BJ (cell line): ENCODE results near the gene POLR3H. TPM values are rescaled to one million over a fixed set of nuclear protein-coding genes. Genes with fewer than 3 reads are reported as not detected.

Experiments used
- CTCF ChIA-PET: fragments of 350-600 bp; formaldehyde crosslinking; extraction: SDS; loops from one replicate; lab custom pipeline; 2021; ENCODE audit warnings: antibody characterized with exemption, inconsistent platforms; lab: Yijun Ruan, JAX
- POLR2A ChIA-PET: fragments of 300-600 bp; sonication (Branson Sonifier 250); formaldehyde crosslinking; extraction: SDS; loops from one replicate; lab custom pipeline; 2021; ENCODE audit warnings: antibody characterized with exemption; lab: Charles Lee
- DNase-seq: peaks from one replicate; pipeline ENCODE4 v3.0.0-alpha.2; 2011; ENCODE audit warnings: low read depth
- H3K27me3 ChIP-seq: 2 replicates; pipeline ENCODE4 v1.6.0; 2011; ENCODE audit warnings: low read length; ENCODE audit not compliant: control insufficient read depth, insufficient read depth
- H3K36me3 ChIP-seq: 2 replicates; pipeline ENCODE4 v1.5.1; 2011; ENCODE audit warnings: low read length; ENCODE audit not compliant: control insufficient read depth, insufficient read depth
- H3K4me3 ChIP-seq: 2 replicates; pipeline ENCODE4 v1.5.1; 2011; ENCODE audit warnings: low read depth, mild to moderate bottlenecking, control low read depth, low read length
- polyA plus RNA-seq: library from polyadenylated mRNA; depleted of rRNA; stranded (reverse); fragments of >200 nt; gene quantifications from 2 replicates; pipeline ENCODE4 v1.2.3, GENCODE V29; 2011
- TF ChIP-seq, protein P1 (sequence below): IDR thresholded peaks from 2 replicates; pipeline ENCODE4 v1.5.1; 2011; ENCODE audit warnings: low read depth, mild to moderate bottlenecking, control low read depth, inconsistent platforms, low read length, moderate library complexity; ENCODE audit not compliant: insufficient read depth

POLR3H gene
- polyA plus RNA-seq, 1 experiment: 52.5 TPM

GRCh38 chr22:41512421-41513194 is 31.7 kb downstream of the POLR3H start:
- Histone ChIP-seq H3K4me3 (no peak overlapping the region), H3K36me3 (peaks cover 15% of the 10 kb centered on the region), H3K27me3 (no peaks in the 10 kb centered on the region)
- ChIA-PET POLR2A (no interaction called here), CTCF (interaction anchor here (0.5 to 10.9 kb wide), 5 partner anchors 10 to 589 kb away, joined by 3 to 170 read pairs (median 3); no protein-coding TSS in a partner anchor)
- DNase-seq: no peak
- TF ChIP-seq, protein P1, sequence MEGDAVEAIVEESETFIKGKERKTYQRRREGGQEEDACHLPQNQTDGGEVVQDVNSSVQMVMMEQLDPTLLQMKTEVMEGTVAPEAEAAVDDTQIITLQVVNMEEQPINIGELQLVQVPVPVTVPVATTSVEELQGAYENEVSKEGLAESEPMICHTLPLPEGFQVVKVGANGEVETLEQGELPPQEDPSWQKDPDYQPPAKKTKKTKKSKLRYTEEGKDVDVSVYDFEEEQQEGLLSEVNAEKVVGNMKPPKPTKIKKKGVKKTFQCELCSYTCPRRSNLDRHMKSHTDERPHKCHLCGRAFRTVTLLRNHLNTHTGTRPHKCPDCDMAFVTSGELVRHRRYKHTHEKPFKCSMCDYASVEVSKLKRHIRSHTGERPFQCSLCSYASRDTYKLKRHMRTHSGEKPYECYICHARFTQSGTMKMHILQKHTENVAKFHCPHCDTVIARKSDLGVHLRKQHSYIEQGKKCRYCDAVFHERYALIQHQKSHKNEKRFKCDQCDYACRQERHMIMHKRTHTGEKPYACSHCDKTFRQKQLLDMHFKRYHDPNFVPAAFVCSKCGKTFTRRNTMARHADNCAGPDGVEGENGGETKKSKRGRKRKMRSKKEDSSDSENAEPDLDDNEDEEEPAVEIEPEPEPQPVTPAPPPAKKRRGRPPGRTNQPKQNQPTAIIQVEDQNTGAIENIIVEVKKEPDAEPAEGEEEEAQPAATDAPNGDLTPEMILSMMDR: no peak

GRCh38 chr22:41511521-41511968 is 32.7 kb downstream of the POLR3H start:
- Histone ChIP-seq H3K4me3 (no peak overlapping the region), H3K27me3 (no peaks in the 10 kb centered on the region), H3K36me3 (peaks cover 11% of the 10 kb centered on the region)
- ChIA-PET POLR2A (no interaction called here), CTCF (interaction anchor here (0.9 to 10.9 kb wide), 3 partner anchors 9 to 110 kb away, joined by 3 to 170 read pairs (median 3); no protein-coding TSS in a partner anchor)
- TF ChIP-seq, protein P1: no peak
- no peak for DNase-seq

DNA sequence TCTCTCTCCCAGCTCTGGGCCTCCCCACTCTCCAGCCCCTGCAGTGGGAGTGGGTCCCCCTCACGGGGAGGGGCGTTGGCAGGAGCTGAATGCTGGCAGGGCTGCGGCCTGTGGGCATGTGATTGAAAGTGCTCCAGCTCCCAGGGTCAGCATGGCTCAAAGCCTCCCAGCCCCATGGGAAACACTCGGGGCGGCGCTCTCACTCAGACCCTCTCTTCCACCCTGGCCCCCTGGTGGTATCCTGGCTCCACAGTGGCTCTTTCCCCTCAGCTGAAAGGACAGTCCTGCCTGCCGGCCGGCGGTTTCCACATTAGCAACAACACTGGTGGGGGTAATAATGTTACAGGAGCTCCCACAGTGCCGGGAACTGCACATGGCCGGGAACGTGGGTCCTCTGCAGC is 35.5 kb downstream of the POLR3H start:
- ChIA-PET CTCF (interaction anchor here (0.7 to 0.9 kb wide), 3 partner anchors 8 to 105 kb away, joined by 3 to 4 read pairs (median 3); no protein-coding TSS in a partner anchor), POLR2A (no interaction called here)
- H3K4me3 ChIP-seq: no peak overlapping the region
- TF ChIP-seq, protein P1: no peak
- DNase-seq: no peak
- H3K27me3 ChIP-seq: no peaks in the 10 kb centered on the region
- H3K36me3 ChIP-seq: peaks cover 1% of the 10 kb centered on the region

DNA sequence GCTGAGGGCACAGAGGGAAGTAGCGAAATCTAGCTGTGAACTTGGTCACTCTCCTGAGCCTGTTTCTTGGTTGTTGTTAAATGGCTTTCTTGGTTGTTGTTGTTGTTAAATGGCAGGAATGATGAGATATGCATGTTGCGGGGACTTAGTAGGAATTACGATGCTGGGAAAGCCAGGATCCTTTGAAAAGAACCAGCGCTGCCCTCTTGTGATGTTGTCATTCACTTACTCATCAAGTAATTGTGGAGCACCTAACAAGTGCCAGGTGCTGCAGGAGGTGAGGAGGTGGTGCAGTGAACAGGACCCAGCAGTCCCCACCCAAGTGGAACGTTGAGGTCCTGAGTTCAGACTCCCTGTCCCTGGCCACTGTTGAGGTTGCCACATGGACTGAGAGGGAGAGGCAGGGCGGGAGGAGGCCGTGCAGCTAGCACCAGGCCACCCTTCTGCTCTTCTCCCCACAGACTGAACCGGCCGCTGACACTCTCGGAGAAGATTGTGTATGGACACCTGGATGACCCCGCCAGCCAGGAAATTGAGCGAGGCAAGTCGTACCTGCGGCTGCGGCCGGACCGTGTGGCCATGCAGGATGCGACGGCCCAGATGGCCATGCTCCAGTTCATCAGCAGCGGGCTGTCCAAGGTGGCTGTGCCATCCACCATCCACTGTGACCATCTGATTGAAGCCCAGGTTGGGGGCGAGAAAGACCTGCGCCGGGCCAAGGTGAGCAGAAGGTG is 36.8 kb downstream of the POLR3H start:
- Histone ChIP-seq H3K36me3 (peaks cover 1% of the 10 kb centered on the region), H3K4me3 (no peak overlapping the region), H3K27me3 (no peaks in the 10 kb centered on the region)
- ChIA-PET CTCF (interaction anchor here (2.7 to 4.1 kb wide), 2 partner anchors 11 to 104 kb away, joined by 11 to 18 read pairs; no protein-coding TSS in a partner anchor), POLR2A (no interaction called here)
- no peak for DNase-seq
- TF ChIP-seq, protein P1: no peak
